Hypothalamus (tissue), 51 donors: ENCODE data around the gene HOXB9.
A peak's percentile ranks its signal among the peaks of the same experiment; 100 is the strongest.

Experiments used
- DNase-seq, 51 donors: peaks; one replicate each; lab custom pipeline; 2025; lab: John Stamatoyannopoulos, UW

Gene HOXB9

GRCh38 chr17:48600244-48601098 lies 25.7 kb downstream of the HOXB9 start:
- DNase-seq, result no peak

- DNase-seq, result no peak
Observed at GRCh38 chr17:48599354-48599753, 26.8 kb downstream of the HOXB9 start.

GRCh38 chr17:48598736-48599135 lies 27.4 kb downstream of the HOXB9 start:
- no peak for DNase-seq

- no peak for DNase-seq
Observed at GRCh38 chr17:48597778-48598631, 28.2 kb downstream of the HOXB9 start.

- DNase-seq, result no peak
Observed at GRCh38 chr17:48597528-48597777, 28.7 kb downstream of the HOXB9 start.

- no peak for DNase-seq
Observed at GRCh38 chr17:48596735-48597527, 29.2 kb downstream of the HOXB9 start.

- no peak for DNase-seq
Observed at GRCh38 chr17:48596000-48596734, 30.0 kb downstream of the HOXB9 start.

GRCh38 chr17:48595278-48595999 lies 30.7 kb downstream of the HOXB9 start:
- no peak for DNase-seq

GRCh38 chr17:48594538-48595277 lies 31.4 kb downstream of the HOXB9 start:
- DNase-seq, result no peak

GRCh38 chr17:48593840-48594537 lies 32.2 kb downstream of the HOXB9 start:
- DNase-seq, result peak in 5 of 51 donors; percentile 2 to 23 (median 8)

GRCh38 chr17:48593126-48593829 lies 32.9 kb downstream of the HOXB9 start, which contains the start of gene HOXB5:
HOXB5 (minus strand) TSS chr17:48593779; CDS start chr17:48593682, 97 bp downstream.
- DNase-seq, result no peak

GRCh38 chr17:48592577-48592976 lies 33.6 kb downstream of the HOXB9 start:
- DNase-seq, result no peak

GRCh38 chr17:48592057-48592514 lies 34.1 kb downstream of the HOXB9 start:
- DNase-seq, result no peak

- DNase-seq, result no peak
Observed at GRCh38 chr17:48591255-48592056, 34.7 kb downstream of the HOXB9 start.

- no peak for DNase-seq
Observed at GRCh38 chr17:48590607-48591161, 35.5 kb downstream of the HOXB9 start.

- DNase-seq, result no peak
Observed at GRCh38 chr17:48589831-48590606, 36.1 kb downstream of the HOXB9 start, which contains the start of gene HOXB3. HOXB3 (minus strand) TSS chr17:48590241; CDS start chr17:48552474, 37,767 bp downstream.
